ENCODE results near the gene OR6V1. TPM values are rescaled to one million over a fixed set of nuclear protein-coding genes. Genes with fewer than 3 reads are reported as not detected.

Gene OR6V1
- total and polyA plus RNA-seq, 2 donors from 2014 or later, result not detected

Other genes with a start within 250 kb of the OR6V1 start
- gene EPHB6, start 197.3 kb upstream of the OR6V1 start, total RNA-seq, result 17.4 TPM
- gene EPHB6, start 197.3 kb upstream of the OR6V1 start, polyA plus RNA-seq (ENCODE audit: insufficient read depth, low read depth, low replicate concordance), result 10.4 TPM
- gene TRPV6, start 166.6 kb upstream of the OR6V1 start, total RNA-seq, result 4.4 TPM
- gene TRPV6, start 166.6 kb upstream of the OR6V1 start, polyA plus RNA-seq (ENCODE audit: insufficient read depth, low read depth, low replicate concordance), result 5.5 TPM
- 1.4 TPM for gene TRPV5, start 118.6 kb upstream of the OR6V1 start, total RNA-seq
- 1.3 TPM for gene TRPV5, start 118.6 kb upstream of the OR6V1 start, polyA plus RNA-seq (ENCODE audit: insufficient read depth, low read depth, low replicate concordance)
- gene LLCFC1, start 112.9 kb upstream of the OR6V1 start, total RNA-seq, result not detected
- not detected for gene LLCFC1, start 112.9 kb upstream of the OR6V1 start, polyA plus RNA-seq (ENCODE audit: insufficient read depth, low read depth, low replicate concordance)
- 0.28 TPM for gene KEL, start 90.0 kb upstream of the OR6V1 start, total RNA-seq
- gene KEL, start 90.0 kb upstream of the OR6V1 start, polyA plus RNA-seq (ENCODE audit: insufficient read depth, low read depth, low replicate concordance), result 0.39 TPM
- not detected for gene OR9A2, start 25.2 kb upstream of the OR6V1 start, total RNA-seq
- not detected for gene OR9A2, start 25.2 kb upstream of the OR6V1 start, polyA plus RNA-seq (ENCODE audit: insufficient read depth, low read depth, low replicate concordance)
- gene PIP, start 79.7 kb downstream of the OR6V1 start, total RNA-seq, result 0.47 TPM
- not detected for gene PIP, start 79.7 kb downstream of the OR6V1 start, polyA plus RNA-seq (ENCODE audit: insufficient read depth, low read depth, low replicate concordance)
- gene TAS2R39, start 131.1 kb downstream of the OR6V1 start, total RNA-seq, result not detected
- not detected for gene TAS2R39, start 131.1 kb downstream of the OR6V1 start, polyA plus RNA-seq (ENCODE audit: insufficient read depth, low read depth, low replicate concordance)
- gene TAS2R40, start 169.7 kb downstream of the OR6V1 start, total RNA-seq, result not detected
- gene TAS2R40, start 169.7 kb downstream of the OR6V1 start, polyA plus RNA-seq (ENCODE audit: insufficient read depth, low read depth, low replicate concordance), result not detected
- gene GSTK1, start 211.1 kb downstream of the OR6V1 start, total RNA-seq, result 176 TPM
- 469 TPM for gene GSTK1, start 211.1 kb downstream of the OR6V1 start, polyA plus RNA-seq (ENCODE audit: insufficient read depth, low read depth, low replicate concordance)
- gene TMEM139, start 232.6 kb downstream of the OR6V1 start, total RNA-seq, result 36.7 TPM
- gene TMEM139, start 232.6 kb downstream of the OR6V1 start, polyA plus RNA-seq (ENCODE audit: insufficient read depth, low read depth, low replicate concordance), result 108 TPM
- 36.2 TPM for gene CASP2, start 236.0 kb downstream of the OR6V1 start, total RNA-seq
- gene CASP2, start 236.0 kb downstream of the OR6V1 start, polyA plus RNA-seq (ENCODE audit: insufficient read depth, low read depth, low replicate concordance), result 6.6 TPM